Smooth muscle cell (in vitro differentiated cells): ENCODE results near the gene MYO15B. TPM values are rescaled to one million over a fixed set of nuclear protein-coding genes. Genes with fewer than 3 reads are reported as not detected.
"Not testable (repeated sequence)": the region's sequence is repeated elsewhere in the genome, so short reads cannot be mapped to it uniquely, and the experiment has no call there.

Experiments used
- DNase-seq: peaks from one replicate; lab custom pipeline; 2025; ENCODE audit not compliant: unreplicated experiment; lab: John Stamatoyannopoulos, UW
- H2AFZ ChIP-seq: fragments of 200-600 bp; sonication (generic); 2 replicates; pipeline ENCODE4 v1.6.0; 2016; ENCODE audit warnings: antibody characterized with exemption, low read depth, mild to moderate bottlenecking
- H3F3A ChIP-seq: fragments of 200-600 bp; sonication (generic); 2 replicates; pipeline ENCODE4 v1.6.0; 2017; ENCODE audit warnings: antibody characterized with exemption, low read depth
- H3K27ac ChIP-seq: fragments of 200-600 bp; sonication (generic); 2 replicates; pipeline ENCODE4 v1.5.1; 2016; ENCODE audit warnings: low read depth, mild to moderate bottlenecking
- H3K27me3 ChIP-seq: fragments of 200-600 bp; sonication (generic); 2 replicates; pipeline ENCODE4 v1.6.1; 2016; ENCODE audit warnings: low read depth, mild to moderate bottlenecking
- H3K36me3 ChIP-seq: fragments of 200-600 bp; sonication (generic); 2 replicates; pipeline ENCODE4 v1.5.1; 2016; ENCODE audit warnings: low read depth
- H3K4me1 ChIP-seq: fragments of 200-600 bp; sonication (generic); 2 replicates; pipeline ENCODE4 v1.5.1; 2016; ENCODE audit warnings: low read depth
- H3K4me2 ChIP-seq: fragments of 200-600 bp; sonication (generic); 2 replicates; pipeline ENCODE4 v1.6.0; 2016; ENCODE audit warnings: mild to moderate bottlenecking
- H3K4me3 ChIP-seq: fragments of 200-600 bp; sonication (generic); 2 replicates; pipeline ENCODE4 v1.5.1; 2016; ENCODE audit warnings: mild to moderate bottlenecking
- H3K79me2 ChIP-seq: fragments of 200-600 bp; sonication (generic); 2 replicates; pipeline ENCODE4 v1.6.0; 2016; ENCODE audit warnings: low read depth, mild to moderate bottlenecking
- H3K9ac ChIP-seq: fragments of 200-600 bp; sonication (generic); 2 replicates; pipeline ENCODE4 v1.6.0; 2016; ENCODE audit warnings: low read depth
- H3K9me3 ChIP-seq: fragments of 200-600 bp; sonication (generic); replicated peaks from 2 replicates; pipeline ENCODE4 v1.5.1; 2016; ENCODE audit warnings: low read depth
- H4K20me1 ChIP-seq: fragments of 200-600 bp; sonication (generic); 2 replicates; pipeline ENCODE4 v1.6.0; 2016; ENCODE audit warnings: low read depth
- WGBS: methylation state at CpG from one replicate; pipeline ENCODE4 v1.1.7; 2016; ENCODE audit warnings: low lambda C conversion rate; 5-methylcytosine and 5-hydroxymethylcytosine counted together
- polyA plus RNA-seq: library from polyadenylated mRNA; unstranded; fragments of >200 nt; fragmentation: Nextera tagmentation; extraction: Ambion mirVana; gene quantifications from 2 replicates; pipeline ENCODE4 v1.2.1, GENCODE V29; 2016
- total RNA-seq: library from RNA; depleted of rRNA; stranded (reverse); fragments of >200 nt; gene quantifications from 2 replicates; pipeline ENCODE4 v1.2.3, GENCODE V29; 2014
- TF ChIP-seq, protein P1 (sequence below): fragments of 200-600 bp; sonication (generic); IDR thresholded peaks from 2 replicates; pipeline ENCODE4 v1.5.1; 2017; ENCODE audit warnings: borderline replicate concordance, mild to moderate bottlenecking, antibody characterized with exemption; ENCODE audit not compliant: insufficient read depth, poor library complexity, severe bottlenecking

Gene MYO15B
- total and polyA plus RNA-seq, 2 experiments from 2014 or later: 14.7 to 17.5 TPM

DNA sequence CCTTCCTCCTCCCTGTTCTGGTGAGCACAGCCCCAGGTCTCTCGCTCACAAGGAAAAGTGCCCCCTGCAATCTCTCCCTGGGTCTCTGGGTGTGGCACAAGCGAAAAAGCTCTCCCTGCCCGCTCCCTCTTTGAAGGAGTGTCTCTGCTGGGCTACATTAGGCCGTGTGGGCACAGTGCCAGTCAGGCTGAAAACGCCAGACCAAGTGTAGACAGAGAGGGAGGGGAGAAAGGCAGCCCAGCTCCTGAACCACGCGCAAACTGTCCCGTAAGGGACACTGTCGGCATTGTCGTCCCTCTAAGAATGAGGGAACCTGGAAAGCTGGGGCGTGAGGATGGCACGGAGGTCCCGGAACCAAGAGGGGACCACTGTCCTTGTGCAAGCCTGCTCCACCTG lies 49.5 kb downstream of the MYO15B start:
- H3F3A ChIP-seq: no peaks in the 10 kb centered on the region
- H3K79me2 ChIP-seq: no peaks in the 10 kb centered on the region
- no peak overlapping the region for H2AFZ ChIP-seq
- 94% methylated on average over 13 of the region's 13 CpGs for WGBS
- H3K36me3 ChIP-seq: no peaks in the 10 kb centered on the region
- H3K27me3 ChIP-seq: no peaks in the 10 kb centered on the region
- no peak overlapping the region for H3K4me3 ChIP-seq
- H3K4me2 ChIP-seq: no peak overlapping the region
- H3K27ac ChIP-seq: no peak overlapping the region
- no peaks in the 10 kb centered on the region for H3K9me3 ChIP-seq
- H3K4me1 ChIP-seq: peaks cover 25% of the 10 kb centered on the region
- H3K9ac ChIP-seq: no peak overlapping the region
- TF ChIP-seq, protein P1, sequence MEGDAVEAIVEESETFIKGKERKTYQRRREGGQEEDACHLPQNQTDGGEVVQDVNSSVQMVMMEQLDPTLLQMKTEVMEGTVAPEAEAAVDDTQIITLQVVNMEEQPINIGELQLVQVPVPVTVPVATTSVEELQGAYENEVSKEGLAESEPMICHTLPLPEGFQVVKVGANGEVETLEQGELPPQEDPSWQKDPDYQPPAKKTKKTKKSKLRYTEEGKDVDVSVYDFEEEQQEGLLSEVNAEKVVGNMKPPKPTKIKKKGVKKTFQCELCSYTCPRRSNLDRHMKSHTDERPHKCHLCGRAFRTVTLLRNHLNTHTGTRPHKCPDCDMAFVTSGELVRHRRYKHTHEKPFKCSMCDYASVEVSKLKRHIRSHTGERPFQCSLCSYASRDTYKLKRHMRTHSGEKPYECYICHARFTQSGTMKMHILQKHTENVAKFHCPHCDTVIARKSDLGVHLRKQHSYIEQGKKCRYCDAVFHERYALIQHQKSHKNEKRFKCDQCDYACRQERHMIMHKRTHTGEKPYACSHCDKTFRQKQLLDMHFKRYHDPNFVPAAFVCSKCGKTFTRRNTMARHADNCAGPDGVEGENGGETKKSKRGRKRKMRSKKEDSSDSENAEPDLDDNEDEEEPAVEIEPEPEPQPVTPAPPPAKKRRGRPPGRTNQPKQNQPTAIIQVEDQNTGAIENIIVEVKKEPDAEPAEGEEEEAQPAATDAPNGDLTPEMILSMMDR: no peak
- H4K20me1 ChIP-seq: peaks cover 5% of the 10 kb centered on the region
- no peak for DNase-seq

DNA sequence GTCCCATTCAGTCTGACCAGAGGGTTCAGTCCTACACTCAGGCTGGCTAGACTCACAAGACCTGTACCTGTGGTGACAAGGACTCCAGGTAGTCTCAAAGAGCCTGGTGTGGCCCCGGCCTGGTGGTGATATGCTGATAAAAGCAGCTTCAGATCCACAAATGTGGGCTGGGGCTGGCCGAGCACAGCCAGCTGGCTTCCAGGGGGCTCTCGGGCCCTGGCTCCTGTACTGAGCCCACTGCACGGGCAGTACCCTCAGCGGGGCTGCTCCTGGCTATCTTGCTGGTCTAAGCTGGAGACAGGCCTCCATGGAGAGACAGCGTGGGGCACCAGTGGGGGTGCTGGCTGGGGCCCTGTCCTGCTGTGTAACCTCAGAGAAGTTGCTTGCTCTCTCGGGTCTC lies 50.0 kb downstream of the MYO15B start:
- no peaks in the 10 kb centered on the region for H3K27me3 ChIP-seq
- H2AFZ ChIP-seq: no peak overlapping the region
- H4K20me1 ChIP-seq: peaks cover 5% of the 10 kb centered on the region
- H3K9ac ChIP-seq: no peak overlapping the region
- 95% methylated on average over 7 of the region's 7 CpGs for WGBS
- no peaks in the 10 kb centered on the region for H3F3A ChIP-seq
- no peaks in the 10 kb centered on the region for H3K36me3 ChIP-seq
- no peaks in the 10 kb centered on the region for H3K9me3 ChIP-seq
- DNase-seq: no peak
- H3K27ac ChIP-seq: no peak overlapping the region
- no peak overlapping the region for H3K4me3 ChIP-seq
- peaks cover 25% of the 10 kb centered on the region for H3K4me1 ChIP-seq
- H3K4me2 ChIP-seq: no peak overlapping the region
- TF ChIP-seq, protein P1: no peak
- H3K79me2 ChIP-seq: no peaks in the 10 kb centered on the region

DNA sequence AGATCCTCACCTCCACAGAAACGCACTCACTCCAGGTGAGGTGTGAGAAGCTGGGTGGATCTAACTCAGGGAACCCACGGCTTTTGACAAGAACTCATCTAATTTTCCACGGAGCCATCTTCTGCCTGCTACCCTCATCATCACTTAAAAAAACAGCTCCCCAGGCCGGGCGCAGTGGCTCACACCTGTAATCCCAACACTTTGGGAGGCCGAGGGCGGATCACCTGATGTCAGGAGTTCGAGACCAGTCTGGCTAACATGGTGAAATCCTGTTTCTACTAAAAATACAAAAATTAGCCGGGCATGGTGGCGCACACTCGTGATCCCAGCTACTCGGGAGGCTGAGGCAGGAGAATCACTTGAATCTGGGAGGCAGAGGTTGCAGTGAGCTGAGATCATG lies 50.4 kb downstream of the MYO15B start:
- H3K4me2 ChIP-seq: not testable (repeated sequence)
- H3K4me1 ChIP-seq: peaks cover 25% of the 10 kb centered on the region

DNA sequence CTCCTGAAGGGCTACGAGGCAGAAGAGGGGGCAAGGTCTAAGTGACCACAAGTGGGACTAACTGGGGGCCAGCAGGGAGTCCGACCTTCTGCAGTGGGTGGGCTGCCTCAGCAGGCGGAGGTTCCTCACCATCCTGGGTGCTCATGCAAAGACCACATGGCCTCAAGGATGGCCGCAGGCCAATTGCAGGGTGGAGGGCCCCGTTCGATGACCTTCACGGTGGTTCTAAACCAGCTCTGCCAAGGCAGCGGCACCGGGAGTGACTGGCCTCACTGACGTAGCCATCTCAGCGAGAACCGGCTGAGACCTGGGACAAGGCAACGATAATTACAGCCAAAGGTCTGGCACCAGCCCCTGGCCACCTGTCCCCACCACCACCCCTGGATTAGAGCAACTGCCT lies 51.3 kb downstream of the MYO15B start:
- Histone ChIP-seq H3K4me2 (no peak overlapping the region), H3K9ac (no peak overlapping the region), H3F3A (no peaks in the 10 kb centered on the region), H3K36me3 (no peaks in the 10 kb centered on the region), H2AFZ (no peak overlapping the region), H3K4me3 (no peak overlapping the region), H3K79me2 (no peaks in the 10 kb centered on the region), H3K27me3 (no peaks in the 10 kb centered on the region), H3K27ac (no peak overlapping the region), H4K20me1 (peaks cover 5% of the 10 kb centered on the region), H3K9me3 (no peaks in the 10 kb centered on the region), H3K4me1 (peaks cover 17% of the 10 kb centered on the region)
- TF ChIP-seq, protein P1: no peak
- WGBS: 96% methylated on average over 13 of the region's 13 CpGs
- no peak for DNase-seq

More for the DNA sequence above, 50.4 kb downstream of the MYO15B start:
- DNase-seq, H3K27ac ChIP-seq, H3K9ac ChIP-seq, H3K27me3 ChIP-seq, H3K36me3 ChIP-seq, H3F3A ChIP-seq, H3K9me3 ChIP-seq, H4K20me1 ChIP-seq, H3K79me2 ChIP-seq, H3K4me3 ChIP-seq, H2AFZ ChIP-seq: not testable (repeated sequence)
- 96% methylated on average over 12 of the region's 12 CpGs for WGBS
